Cardiac muscle cell (in vitro differentiated cells and primary cell): Measurements from ENCODE around the gene C1R. TPM values are rescaled to one million over a fixed set of nuclear protein-coding genes. Genes with fewer than 3 reads are reported as not detected.

Experiments
- DNase-seq, 2 donors: peaks; one replicate each; pipeline versions ENCODE4 v3.0.0 to v3.0.0-alpha.2; 2010 to 2017; ENCODE audit warnings: low read depth in 1 of 2, low spot score in 1 of 2
- H3K27ac ChIP-seq: fragments of 200-600 bp; sonication (generic); 2 replicates; pipeline ENCODE4 v1.5.1; 2016
- H3K27me3 ChIP-seq: fragments of 200-600 bp; sonication (generic); 2 replicates; pipeline ENCODE4 v1.6.0; 2016; ENCODE audit warnings: control low read depth
- H3K36me3 ChIP-seq: fragments of 200-600 bp; sonication (generic); 2 replicates; pipeline ENCODE4 v1.5.1; 2016; ENCODE audit warnings: control low read depth
- H3K4me1 ChIP-seq: fragments of 200-600 bp; sonication (generic); 2 replicates; pipeline ENCODE4 v1.8.1; 2017; ENCODE audit warnings: low read depth, mild to moderate bottlenecking, mixed run types
- H3K4me3 ChIP-seq: fragments of 200-600 bp; sonication (generic); 2 replicates; pipeline ENCODE4 v1.5.1; 2016; ENCODE audit warnings: mild to moderate bottlenecking
- H3K9me3 ChIP-seq: fragments of 200-600 bp; sonication (generic); 2 replicates; pipeline ENCODE4 v1.5.1; 2017; ENCODE audit warnings: low read depth, mild to moderate bottlenecking, control low read depth
- CTCF ChIP-seq: IDR thresholded peaks from 2 replicates; pipeline ENCODE4 v1.5.1; 2012; ENCODE audit warnings: low read depth, mild to moderate bottlenecking, low read length
- polyA plus RNA-seq: library from polyadenylated mRNA; unstranded; fragments of >200 nt; fragmentation: Nextera tagmentation; extraction: Ambion mirVana; gene quantifications from 2 replicates; pipeline ENCODE4 v1.2.1, GENCODE V29; 2016
- total RNA-seq: library from RNA; depleted of rRNA; stranded (reverse); fragments of >200 nt; gene quantifications from 2 replicates; pipeline ENCODE4 v1.2.3, GENCODE V29; 2016

The C1R gene
- total and polyA plus RNA-seq, 2 experiments from 2014 or later = 1.5 to 2.4 TPM

- H3K4me1 ChIP-seq = no peaks in the 10 kb centered on the region
- no peaks in the 10 kb centered on the region for H3K9me3 ChIP-seq
- H3K4me3 ChIP-seq = no peak overlapping the region
- H3K27ac ChIP-seq = no peak overlapping the region
- no peak for TF ChIP-seq CTCF
- H3K36me3 ChIP-seq = no peaks in the 10 kb centered on the region
- DNase-seq = no peak
- H3K27me3 ChIP-seq = no peaks in the 10 kb centered on the region
Measured at GRCh38 chr12:7116916-7117315, 24.7 kb upstream of the C1R start.

GRCh38 chr12:7116196-7116595 lies 24.0 kb upstream of the C1R start:
- DNase-seq = no peak
- no peaks in the 10 kb centered on the region for H3K36me3 ChIP-seq
- no peaks in the 10 kb centered on the region for H3K27me3 ChIP-seq
- H3K27ac ChIP-seq = no peak overlapping the region
- no peaks in the 10 kb centered on the region for H3K9me3 ChIP-seq
- no peak for TF ChIP-seq CTCF
- H3K4me1 ChIP-seq = no peaks in the 10 kb centered on the region
- H3K4me3 ChIP-seq = no peak overlapping the region

- no peak overlapping the region for H3K27ac ChIP-seq
- DNase-seq = no peak
- TF ChIP-seq CTCF = no peak
Measured at GRCh38 chr12:7114851-7115250, 22.6 kb upstream of the C1R start.

GRCh38 chr12:7114008-7114407 lies 21.8 kb upstream of the C1R start:
- Histone ChIP-seq H3K4me1 (no peaks in the 10 kb centered on the region), H3K9me3 (no peaks in the 10 kb centered on the region), H3K4me3 (no peak overlapping the region), H3K27me3 (no peaks in the 10 kb centered on the region), H3K27ac (no peak overlapping the region), H3K36me3 (no peaks in the 10 kb centered on the region)
- no peak for TF ChIP-seq CTCF
- no peak for DNase-seq

More at GRCh38 chr12:7114851-7115250, 22.6 kb upstream of the C1R start:
- H3K27me3 ChIP-seq = no peaks in the 10 kb centered on the region
- no peaks in the 10 kb centered on the region for H3K36me3 ChIP-seq
- H3K4me1 ChIP-seq = no peaks in the 10 kb centered on the region
- H3K4me3 ChIP-seq = no peak overlapping the region
- H3K9me3 ChIP-seq = no peaks in the 10 kb centered on the region

GRCh38 chr12:7113389-7113871 lies 21.2 kb upstream of the C1R start:
- Histone ChIP-seq H3K9me3 (no peaks in the 10 kb centered on the region), H3K27me3 (no peaks in the 10 kb centered on the region), H3K4me3 (no peak overlapping the region), H3K27ac (no peak overlapping the region), H3K4me1 (no peaks in the 10 kb centered on the region), H3K36me3 (no peaks in the 10 kb centered on the region)
- peak; percentile 40 to 69 for DNase-seq
- peak; percentile 76 for TF ChIP-seq CTCF

GRCh38 chr12:7112041-7112440 lies 19.8 kb upstream of the C1R start:
- H3K4me3 ChIP-seq = no peak overlapping the region
- H3K36me3 ChIP-seq = no peaks in the 10 kb centered on the region
- H3K27me3 ChIP-seq = no peaks in the 10 kb centered on the region
- no peaks in the 10 kb centered on the region for H3K4me1 ChIP-seq
- peak in 1 of 2 donors; percentile 57 for DNase-seq
- no peak overlapping the region for H3K27ac ChIP-seq
- no peaks in the 10 kb centered on the region for H3K9me3 ChIP-seq
- no peak for TF ChIP-seq CTCF
